Activated T-cell treated with anti-CD3 and anti-CD28 coated beads, Interleukin-2, amount 50 U/mL, for 1 hour (primary cell): ENCODE results near the gene XPR1.

Experiments
- DNase-seq: peaks from one replicate; pipeline ENCODE4 v3.0.0-alpha.2; 2020

XPR1 gene

DNA sequence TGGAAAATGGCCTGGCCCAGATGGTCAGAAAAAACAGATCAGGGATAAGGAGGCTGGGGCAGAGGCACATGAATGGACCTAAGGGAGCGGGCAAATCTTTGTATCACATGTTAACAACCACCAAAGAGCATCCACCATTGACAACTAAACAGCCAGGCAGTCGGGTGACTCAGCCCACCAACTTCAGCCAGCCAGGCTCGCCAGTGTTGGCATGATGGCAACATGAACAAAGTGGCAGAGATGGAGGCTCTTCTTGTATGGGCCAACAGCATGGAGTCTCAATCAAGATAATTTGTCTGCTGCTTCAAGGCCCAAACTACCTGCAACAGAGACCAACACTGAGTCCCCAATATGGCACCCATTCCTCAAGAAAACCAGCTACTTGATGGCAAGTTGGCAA is 264.3 kb downstream of the XPR1 start:
- DNase-seq: no peak

DNA sequence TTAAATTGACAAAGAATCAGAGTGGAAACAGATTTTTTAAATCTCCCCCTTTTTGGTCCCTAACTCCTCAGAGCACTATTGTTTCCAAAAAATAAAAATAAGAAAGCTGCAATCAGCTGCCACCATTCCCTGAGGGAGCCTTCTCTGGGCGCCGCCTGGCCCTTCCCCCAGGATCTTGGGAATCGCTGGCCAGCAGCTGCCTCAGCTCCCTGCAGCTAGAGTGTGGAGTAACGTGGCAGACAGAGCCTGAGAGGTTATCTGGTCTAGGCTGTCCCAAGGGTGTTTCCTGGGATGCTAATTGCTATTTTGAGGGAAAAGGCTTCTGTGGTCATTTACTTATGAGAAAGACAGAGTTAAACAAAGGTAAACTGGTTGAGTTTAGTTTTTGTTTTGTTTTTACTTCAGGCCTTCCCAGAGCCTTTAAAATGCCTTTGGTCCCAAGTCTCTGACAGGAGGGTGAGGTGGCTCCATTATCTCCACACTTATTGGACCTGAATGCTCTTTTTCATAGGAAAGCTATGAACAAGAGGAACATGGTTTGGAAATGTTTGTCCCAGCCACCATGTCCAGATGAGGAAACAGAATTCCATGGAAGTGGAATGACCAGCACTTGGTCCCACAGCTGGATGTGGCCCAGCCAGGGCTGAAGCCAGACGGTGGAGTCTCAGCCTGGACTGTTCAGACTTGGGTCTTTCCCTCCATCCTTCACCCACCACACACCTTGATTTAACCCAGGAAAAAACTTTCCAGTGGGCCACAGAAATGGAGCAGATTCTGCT is 266.8 kb downstream of the XPR1 start:
- no peak for DNase-seq

GRCh38 chr1:180899262-180899661 is 267.4 kb downstream of the XPR1 start:
- DNase-seq: no peak

GRCh38 chr1:180901076-180901990 is 269.5 kb downstream of the XPR1 start:
- no peak for DNase-seq

GRCh38 chr1:180902541-180902940 is 270.7 kb downstream of the XPR1 start:
- no peak for DNase-seq

GRCh38 chr1:180905927-180906326 is 274.1 kb downstream of the XPR1 start:
- DNase-seq: no peak

GRCh38 chr1:180906511-180906910 is 274.7 kb downstream of the XPR1 start:
- DNase-seq: no peak

DNA sequence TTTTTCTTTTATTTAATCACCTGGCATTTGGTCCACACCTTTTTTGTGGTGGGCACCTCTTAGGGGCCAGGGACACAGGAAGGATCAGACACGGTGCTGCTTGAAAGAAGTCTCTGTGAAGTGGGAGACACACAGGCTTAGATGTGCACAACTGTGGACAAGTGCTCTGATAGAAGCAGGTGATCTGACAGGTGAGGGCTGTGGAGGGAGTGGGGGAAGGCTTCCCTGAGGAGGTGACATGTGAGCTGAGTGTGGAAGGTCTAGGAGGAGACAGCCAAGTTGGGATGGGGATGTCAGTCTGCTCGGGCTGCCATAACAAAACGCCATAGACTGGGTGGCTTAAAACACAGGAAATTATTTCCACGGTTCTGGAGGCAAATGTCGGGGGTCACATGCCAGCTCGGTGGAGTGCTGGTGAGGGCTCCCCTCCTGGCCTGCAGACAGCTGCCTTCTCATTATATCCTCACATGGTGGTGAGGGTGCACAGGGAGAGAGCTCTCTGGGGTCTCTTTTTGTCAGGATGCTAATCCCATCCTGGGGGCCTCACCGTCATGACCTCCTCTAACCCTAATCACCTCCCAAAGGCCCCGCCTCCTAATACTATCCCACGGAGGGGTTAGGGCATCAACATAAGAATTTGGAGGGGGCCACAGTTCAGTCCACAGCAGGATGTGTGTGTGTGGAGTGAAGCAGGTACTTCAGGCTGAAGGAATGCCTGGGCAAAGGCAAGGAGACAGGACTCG is 275.7 kb downstream of the XPR1 start:
- DNase-seq: no peak

DNA sequence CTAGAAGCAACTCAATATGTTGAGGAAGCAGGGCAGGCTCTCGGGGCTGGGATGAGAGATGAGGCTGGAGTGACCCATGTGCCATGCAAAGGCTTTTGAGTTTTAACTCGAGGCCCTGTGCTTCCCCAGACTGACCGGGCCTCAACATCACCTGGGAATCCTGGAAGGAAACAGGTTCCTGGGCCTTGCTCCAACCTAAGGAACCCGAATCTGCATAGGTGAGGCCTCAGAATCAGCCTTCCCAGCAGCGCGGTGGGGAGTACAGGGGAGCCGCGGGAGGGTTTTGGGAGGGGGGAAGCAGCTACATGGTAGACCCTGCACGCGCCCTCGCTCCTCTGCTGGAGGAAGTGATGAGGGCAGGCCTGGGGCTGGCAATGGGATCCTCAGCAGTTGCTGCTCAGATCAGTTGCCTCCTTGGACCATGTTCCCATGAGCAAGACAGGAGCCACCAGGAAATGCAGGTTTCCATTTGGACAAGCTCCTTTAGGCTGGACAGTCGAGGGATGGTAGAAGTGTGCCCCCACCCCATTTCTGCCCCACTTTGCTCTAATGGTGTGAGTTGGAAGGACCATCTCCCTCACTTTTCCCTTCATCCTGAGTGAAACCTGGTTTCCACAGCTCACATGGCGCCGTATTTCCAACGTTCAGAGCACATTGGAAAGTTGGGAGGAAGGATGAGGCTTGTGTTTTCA is 276.4 kb downstream of the XPR1 start:
- DNase-seq: no peak

- no peak for DNase-seq
Observed at GRCh38 chr1:180909005-180909414, 277.2 kb downstream of the XPR1 start.

GRCh38 chr1:180909462-180909976 is 277.7 kb downstream of the XPR1 start:
- no peak for DNase-seq

DNA sequence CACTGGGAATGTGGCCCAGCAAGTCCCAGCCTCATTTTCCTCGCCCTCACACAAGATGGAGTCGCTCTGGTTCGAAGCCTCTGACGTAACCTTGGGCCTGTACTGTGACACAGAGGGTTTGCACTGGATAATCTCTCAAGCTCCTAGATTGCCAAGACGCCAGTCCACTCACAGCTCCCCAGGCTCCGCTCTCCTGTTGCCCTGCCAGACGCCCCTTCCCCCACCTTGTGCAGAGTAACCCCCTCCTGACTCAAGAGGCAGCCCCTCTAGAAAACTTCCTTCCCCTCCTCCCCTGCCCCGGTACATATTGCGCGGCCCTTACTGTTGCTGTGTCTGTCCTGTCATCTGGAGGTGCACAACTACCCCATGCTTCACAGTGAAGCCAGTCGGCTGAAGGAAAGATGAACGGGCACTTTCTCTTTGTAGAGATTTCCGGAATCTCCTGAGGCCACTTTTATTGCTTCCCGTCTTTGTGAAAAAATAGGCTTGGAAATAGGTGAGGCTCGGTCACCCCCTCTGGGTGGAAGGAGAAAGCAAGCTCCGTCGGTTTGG is 279.9 kb downstream of the XPR1 start:
- no peak for DNase-seq

DNA sequence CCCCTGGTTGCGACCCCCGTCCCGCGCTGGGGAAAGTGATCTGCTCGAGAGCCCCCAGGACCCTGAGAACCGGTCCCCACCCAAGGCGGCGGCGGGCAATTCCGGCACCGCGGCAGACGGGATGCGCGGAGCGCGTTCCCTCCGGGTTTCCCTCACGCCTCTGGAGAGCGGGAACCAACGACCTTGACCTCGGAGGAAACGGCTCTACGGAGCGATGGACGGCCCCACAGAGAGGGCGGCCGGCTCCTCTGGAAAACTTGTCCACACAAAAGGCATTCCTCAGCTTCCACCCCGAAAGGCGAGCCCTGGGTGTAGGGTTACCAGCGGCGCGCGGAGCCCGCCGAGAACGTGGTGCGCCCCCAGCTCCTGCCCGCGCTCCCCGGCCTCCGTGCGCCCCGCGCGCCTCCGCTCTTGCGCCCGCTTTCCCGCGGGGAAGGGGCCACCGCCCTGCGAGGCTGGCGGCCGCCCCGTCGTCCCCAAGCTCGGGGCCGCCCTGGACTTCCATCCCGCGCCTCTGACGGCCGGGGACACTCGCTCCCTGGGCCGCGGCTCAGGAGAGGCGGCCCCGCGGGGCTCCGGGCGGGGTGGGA is 280.5 kb downstream of the XPR1 start:
- DNase-seq: no peak

- no peak for DNase-seq
Observed at GRCh38 chr1:180912801-180913565, 281.2 kb downstream of the XPR1 start, which contains the start of gene KIAA1614. Gene KIAA1614 (plus strand): TSS chr1:180912897. CDS start chr1:180913244, 347 bp downstream.

DNA sequence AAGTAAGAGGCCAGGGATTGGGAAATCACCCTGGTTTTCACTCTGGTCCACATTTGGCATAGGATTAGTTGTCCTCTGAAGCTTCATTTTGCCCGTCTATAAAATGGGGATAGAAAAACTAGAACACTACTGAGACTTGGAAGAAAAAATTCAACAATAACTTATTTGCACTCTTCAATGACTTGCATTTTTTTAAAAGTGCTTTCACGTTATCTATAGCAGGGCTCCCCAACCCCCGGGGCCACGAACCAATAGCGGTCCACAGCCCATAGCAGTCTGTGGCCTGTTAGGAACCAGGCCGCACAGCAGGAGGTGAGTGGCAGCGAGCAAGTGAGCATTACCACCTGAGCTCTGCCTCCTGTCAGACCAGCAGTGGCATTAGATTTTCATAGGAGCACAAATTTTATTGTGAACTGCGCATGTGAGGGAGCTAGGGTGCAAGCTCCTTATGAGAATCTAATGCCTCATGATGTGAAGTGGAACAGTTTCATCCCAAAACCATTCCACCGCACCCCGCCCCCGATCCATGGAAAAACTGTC is 283.7 kb downstream of the XPR1 start:
- no peak for DNase-seq

- no peak for DNase-seq
Observed at GRCh38 chr1:180916012-180916770, 284.4 kb downstream of the XPR1 start.

DNA sequence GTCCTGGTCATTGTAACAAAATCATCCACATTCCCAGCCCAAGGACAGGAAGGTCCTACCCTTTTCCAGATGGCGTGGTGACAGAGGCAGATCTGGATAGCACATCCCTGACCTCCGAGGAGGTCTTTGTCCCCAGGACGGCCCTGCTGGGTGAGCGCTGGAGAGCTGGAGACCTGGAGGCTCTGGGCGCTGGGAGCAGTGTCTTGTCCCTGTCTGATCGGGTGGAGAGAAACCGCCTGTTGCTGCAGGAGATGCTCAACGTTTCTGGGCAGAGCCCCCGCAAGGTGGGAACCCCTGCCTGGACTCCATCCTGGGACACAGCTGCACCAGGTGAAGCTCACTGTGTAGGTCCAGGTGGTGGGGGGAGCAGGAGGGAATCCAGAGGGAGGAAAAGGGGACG is 284.9 kb downstream of the XPR1 start:
- DNase-seq: no peak

DNA sequence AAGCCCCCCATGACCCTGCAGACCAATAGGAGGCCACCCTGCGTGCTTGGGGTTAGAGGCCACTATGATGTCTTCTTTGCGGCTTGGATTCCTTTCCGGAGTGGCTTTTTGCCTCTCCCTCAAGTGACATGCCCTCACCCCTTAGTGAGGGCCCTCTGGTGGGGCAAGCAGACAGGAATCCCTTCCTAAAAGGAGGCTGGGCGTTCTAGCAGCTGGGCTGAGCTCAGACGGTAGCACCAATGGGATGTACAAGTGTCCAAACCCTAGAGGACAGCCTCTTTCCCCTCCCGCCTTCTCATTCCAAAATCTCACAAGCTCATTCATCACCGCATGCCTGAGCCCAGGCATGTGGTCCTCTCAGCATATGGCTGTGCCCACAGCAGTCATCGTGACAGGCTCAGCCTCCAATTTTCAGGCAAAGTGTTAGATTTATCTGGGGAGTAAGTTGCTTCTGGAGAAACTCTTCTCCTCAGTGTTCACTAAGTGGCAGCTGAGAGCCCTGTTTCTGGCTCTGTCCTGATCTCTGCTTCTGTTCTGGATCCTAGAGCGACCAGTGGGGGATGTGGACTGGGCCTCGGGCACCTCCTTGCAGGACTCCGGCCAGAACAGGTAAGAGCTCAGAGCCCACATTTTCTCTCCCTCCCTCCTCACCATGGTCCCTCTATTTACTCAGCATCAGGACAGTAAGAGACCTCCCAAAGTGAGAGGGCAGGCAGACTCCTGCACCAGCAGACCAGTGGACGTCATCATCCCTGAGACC is 285.7 kb downstream of the XPR1 start:
- no peak for DNase-seq

DNA sequence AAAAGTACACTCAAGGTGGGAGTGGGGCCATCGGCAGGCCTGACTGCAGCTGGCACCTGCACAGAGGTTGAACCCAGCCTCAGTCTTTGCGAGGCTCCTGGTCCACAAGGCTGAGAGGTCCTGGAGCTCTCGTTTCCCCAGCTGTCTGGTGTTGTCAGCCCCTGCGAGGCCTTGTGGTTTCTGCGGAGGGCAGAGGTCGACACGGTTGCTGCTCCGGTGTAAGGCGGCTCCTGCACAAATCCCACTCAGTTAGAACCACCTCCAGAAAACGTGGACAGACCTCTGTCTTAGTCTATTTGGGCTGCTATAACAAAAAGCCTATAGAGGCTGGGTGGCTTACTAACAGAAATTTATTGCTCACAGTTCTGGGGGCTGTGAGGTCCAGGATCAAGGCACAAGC is 286.7 kb downstream of the XPR1 start:
- DNase-seq: no peak
